Epithelial cell of esophagus (primary cell): ENCODE measurements around the gene OTUD4.
"Not testable (repeated sequence)": the region's sequence is repeated elsewhere in the genome, so short reads cannot be mapped to it uniquely, and the experiment has no call there.

ENCODE experiments used
- DNase-seq: peaks from one replicate; pipeline ENCODE4 v3.0.0; 2010; ENCODE audit warnings: low read depth
- H3K4me3 ChIP-seq: 2 replicates; pipeline ENCODE4 v1.5.1; 2011; ENCODE audit warnings: mild to moderate bottlenecking, low read length, control low read depth
- CTCF ChIP-seq: IDR thresholded peaks from 2 replicates; pipeline ENCODE4 v1.5.1; 2011; ENCODE audit warnings: low read depth, mild to moderate bottlenecking, low read length, control low read depth, inconsistent platforms; ENCODE audit not compliant: insufficient read depth; ENCODE audit errors: missing control alignments

OTUD4 gene

GRCh38 chr4:145180298-145181090 lies at the start of gene OTUD4:
Gene OTUD4, minus strand, starts transcription at chr4:145180589. Its CDS starts 616 bp downstream, at chr4:145179973.
- H3K4me3 ChIP-seq: peak within 1 kb of the TSS; percentile 57
- peak; percentile 98 for DNase-seq
- no peak for TF ChIP-seq CTCF

- H3K4me3 ChIP-seq, DNase-seq: not testable (repeated sequence)
These were observed 42.8 kb upstream of the OTUD4 start for GRCh38 chr4:145223228-145223627.

GRCh38 chr4:145221529-145221928 lies 41.1 kb upstream of the OTUD4 start:
- not testable (repeated sequence) for DNase-seq, H3K4me3 ChIP-seq

GRCh38 chr4:145219090-145219489 lies 38.7 kb upstream of the OTUD4 start:
- no peak for TF ChIP-seq CTCF
- DNase-seq: no peak
- H3K4me3 ChIP-seq: no peak overlapping the region

- TF ChIP-seq CTCF: no peak
- H3K4me3 ChIP-seq: no peak overlapping the region
- no peak for DNase-seq
These were observed 37.9 kb upstream of the OTUD4 start for GRCh38 chr4:145218251-145218650.

GRCh38 chr4:145217349-145217748 lies 37.0 kb upstream of the OTUD4 start:
- TF ChIP-seq CTCF: no peak
- no peak for DNase-seq
- no peak overlapping the region for H3K4me3 ChIP-seq

GRCh38 chr4:145216535-145216934 lies 36.1 kb upstream of the OTUD4 start:
- peak; percentile 54 for DNase-seq
- H3K4me3 ChIP-seq: no peak overlapping the region
- TF ChIP-seq CTCF: peak; percentile 57

- H3K4me3 ChIP-seq: no peak overlapping the region
- no peak for TF ChIP-seq CTCF
- no peak for DNase-seq
These were observed 32.9 kb upstream of the OTUD4 start for GRCh38 chr4:145213245-145213644.
